ENCODE results near the gene ARCN1. TPM values are rescaled to one million over a fixed set of nuclear protein-coding genes. Genes with fewer than 3 reads are reported as not detected.
A peak's percentile ranks its signal among the peaks of the same experiment; 100 is the strongest.

Gene ARCN1
- total and polyA plus RNA-seq, 2 of the 4 experiments (the other 2 are of a cell fraction), result 148 to 212 TPM

GRCh38 chr11:118605116-118605867 lies 33.1 kb downstream of the ARCN1 start:
- Histone ChIP-seq H3K4me3 (ENCODE audit: insufficient read depth, low read depth, low read length) (no peak overlapping the region), H4K8ac (ENCODE audit: low read depth in 2 of 2, low read length in 2 of 2) (peak overlapping the region in 1 of 2 experiments; percentile 64; a peak in 1 of 4 replicates), H3K4me1 (ENCODE audit: control insufficient read depth, insufficient read depth, low read length) (peaks cover 35% of the 10 kb centered on the region), H3K4me2 (ENCODE audit: low read depth, low read length) (peak overlapping the region; percentile 51), H3K9ac (ENCODE audit: low read depth, low read length) (peak overlapping the region; percentile 26), H4K91ac (ENCODE audit: insufficient read depth, low read depth, low read length) (peak overlapping the region; percentile 10), H3K4ac (ENCODE audit: low read depth, low read length) (peak overlapping the region; percentile 72), H2BK20ac (ENCODE audit: low read depth, low read length) (peak overlapping the region; percentile 19), H3K18ac (ENCODE audit: low read depth, low read length) (peak overlapping the region; percentile 40), H3K56ac (ENCODE audit: extremely low read depth, insufficient read depth, low read length) (peak overlapping the region; percentile 7; the same call in 1 of the 2 replicates), H4K20me1 (ENCODE audit: insufficient read depth, low read length) (peaks cover 9% of the 10 kb centered on the region), H2BK15ac (ENCODE audit: low read depth, low read length) (peak overlapping the region; percentile 60; the same call in 1 of the 3 replicates), H3K79me1 (ENCODE audit: low read depth in 1 of 2, low read length in 2 of 2) (peaks cover 11 to 46% of the 10 kb centered on the region in 2 experiments; a peak in 3 of 4 replicates), H2BK5ac (ENCODE audit: low read depth, low read length, poor library complexity, severe bottlenecking) (peak overlapping the region; percentile 61), H2BK120ac (ENCODE audit: low read depth, low read length) (peak overlapping the region; percentile 54), H3K27ac (ENCODE audit: insufficient read depth, low read length) (peak overlapping the region; percentile 74), H3K9me1 (ENCODE audit: insufficient read depth, low read length) (peaks cover 25% of the 10 kb centered on the region), H2AK9ac (replicated peaks; ENCODE audit: low read depth, low read length, poor library complexity) (peak overlapping the region; percentile 11), H3K36me3 (ENCODE audit: control insufficient read depth, insufficient read depth, low read length) (peaks cover 17% of the 10 kb centered on the region), H3K27me3 (ENCODE audit: control insufficient read depth, insufficient read depth, low read length) (no peaks in the 10 kb centered on the region), H3K14ac (replicated peaks; ENCODE audit: low read depth, low read length) (peak overlapping the region; percentile 73), H2AK5ac (ENCODE audit: low read depth, low read length) (peak overlapping the region; percentile 85), H3K9me3 (ENCODE audit: control insufficient read depth, insufficient read depth, low read length) (no peaks in the 10 kb centered on the region), H4K5ac (ENCODE audit: low read depth, low read length) (peak overlapping the region; percentile 4; the same call in 1 of the 2 replicates), H3K23ac (ENCODE audit: low read depth, low read length) (peak overlapping the region; percentile 80), H2AFZ (replicated peaks; ENCODE audit: low read length, poor library complexity) (peak overlapping the region; percentile 67)
- CTCF ChIA-PET, result interaction anchor here (0.6 to 1.8 kb wide), 3 partner anchors 10 to 173 kb away, joined by 3 to 6 read pairs (median 4); no protein-coding TSS in a partner anchor
- POLR2A ChIA-PET (ENCODE audit: unreplicated experiment), result interaction anchor here (1.0 kb wide), 1 partner anchor 14 kb away, joined by 4 read pairs; no protein-coding TSS in a partner anchor
- peak; percentile 10 for ATAC-seq (ENCODE audit: low read depth)
- TF ChIP-seq POLR2A (IDR thresholded peaks at IDR 0.05; ENCODE audit: low read depth, low read length) (peak; percentile 75), CEBPB (IDR thresholded peaks at IDR 0.05; ENCODE audit: low read depth, low read length) (peak; percentile 99), RCOR1 (IDR thresholded peaks at IDR 0.05; ENCODE audit: insufficient replicate concordance, low read length) (peak; percentile 94), MAZ (IDR thresholded peaks at IDR 0.05; ENCODE audit: borderline replicate concordance, low read depth, low read length) (peak; percentile 68; the same call in 1 of the 2 replicates), BHLHE40 (IDR thresholded peaks at IDR 0.05; ENCODE audit: low read depth, low read length) (no peak), NFE2L2 (IDR thresholded peaks at IDR 0.05; ENCODE audit: low read depth, low read length) (no peak), CHD1 (IDR thresholded peaks at IDR 0.05; ENCODE audit: low read depth, low read length) (no peak), MXI1 (IDR thresholded peaks at IDR 0.05; ENCODE audit: borderline replicate concordance, low read depth, low read length) (no peak), USF2 (IDR thresholded peaks at IDR 0.05; ENCODE audit: low read depth, low read length) (0 out of 2 replicates have a peak, but pooled peaks have one; percentile 16), ELK1 (IDR thresholded peaks at IDR 0.05; ENCODE audit: borderline replicate concordance, low read depth, low read length) (no peak), FOS (IDR thresholded peaks at IDR 0.05; ENCODE audit: low read depth, low read length) (peak; percentile 18; the same call in 1 of the 2 replicates)
- intact Hi-C loops (cut with micrococcal nuclease), result loop anchor here (5.0 kb wide), 1 partner anchor 52 kb away; no protein-coding TSS in a partner anchor
- peak; percentile 94 for DNase-seq
- no CpG with 5 or more reads among the region's 10 CpGs for WGBS, 2 experiments (ENCODE audit: extremely low coverage in 2 of 2, insufficient read length in 1 of 2)
- dilution Hi-C loops (cut with HindIII; ENCODE audit: low sequenced_read_pairs, unreplicated experiment), result no loop called here
- in situ Hi-C loops (cut with MboI; ENCODE audit: low sequenced_read_pairs), result no loop called here
- BruUV-seq (replicated peaks), result no TSS peak

All from IMR-90 (cell line).